Measurements from ENCODE around the gene PDZD4.

PDZD4 gene, protein sequence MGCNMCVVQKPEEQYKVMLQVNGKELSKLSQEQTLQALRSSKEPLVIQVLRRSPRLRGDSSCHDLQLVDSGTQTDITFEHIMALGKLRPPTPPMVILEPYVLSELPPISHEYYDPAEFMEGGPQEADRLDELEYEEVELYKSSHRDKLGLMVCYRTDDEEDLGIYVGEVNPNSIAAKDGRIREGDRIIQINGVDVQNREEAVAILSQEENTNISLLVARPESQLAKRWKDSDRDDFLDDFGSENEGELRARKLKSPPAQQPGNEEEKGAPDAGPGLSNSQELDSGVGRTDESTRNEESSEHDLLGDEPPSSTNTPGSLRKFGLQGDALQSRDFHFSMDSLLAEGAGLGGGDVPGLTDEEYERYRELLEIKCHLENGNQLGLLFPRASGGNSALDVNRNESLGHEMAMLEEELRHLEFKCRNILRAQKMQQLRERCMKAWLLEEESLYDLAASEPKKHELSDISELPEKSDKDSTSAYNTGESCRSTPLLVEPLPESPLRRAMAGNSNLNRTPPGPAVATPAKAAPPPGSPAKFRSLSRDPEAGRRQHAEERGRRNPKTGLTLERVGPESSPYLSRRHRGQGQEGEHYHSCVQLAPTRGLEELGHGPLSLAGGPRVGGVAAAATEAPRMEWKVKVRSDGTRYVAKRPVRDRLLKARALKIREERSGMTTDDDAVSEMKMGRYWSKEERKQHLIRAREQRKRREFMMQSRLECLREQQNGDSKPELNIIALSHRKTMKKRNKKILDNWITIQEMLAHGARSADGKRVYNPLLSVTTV

GRCh38 chrX:153829799-153830639 lies at the start of gene PDZD4:
TSS of gene PDZD4 (minus strand) at chrX:153830544. CDS start at chrX:153830298, 246 bp downstream.
- no peak for DNase-seq

- no peak for DNase-seq
These were observed 49.5 kb upstream of the PDZD4 start for GRCh38 chrX:153879741-153880439.

- no peak for DNase-seq
These were observed 48.8 kb upstream of the PDZD4 start for GRCh38 chrX:153878969-153879653.

DNA sequence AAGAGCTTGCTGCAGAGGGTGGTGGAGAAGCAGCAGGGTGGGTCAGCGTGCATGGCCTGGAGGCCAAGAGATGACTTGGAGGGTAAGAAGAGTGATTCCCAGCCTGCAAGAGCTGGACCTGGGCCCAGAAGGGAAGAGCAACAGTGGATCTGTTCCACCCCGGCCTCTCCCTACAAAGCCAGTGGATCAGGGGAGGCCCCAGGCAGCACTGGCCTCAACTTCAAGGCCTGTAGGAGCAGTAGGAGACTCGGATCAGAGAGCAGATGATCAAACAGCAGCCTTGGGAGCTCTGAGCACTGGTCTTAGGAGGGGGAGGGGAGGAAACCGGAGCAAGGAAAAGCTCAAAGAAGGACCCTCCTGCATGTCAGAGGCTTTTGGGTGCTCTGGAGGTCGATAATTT lies 48.0 kb upstream of the PDZD4 start:
- no peak for DNase-seq

DNA sequence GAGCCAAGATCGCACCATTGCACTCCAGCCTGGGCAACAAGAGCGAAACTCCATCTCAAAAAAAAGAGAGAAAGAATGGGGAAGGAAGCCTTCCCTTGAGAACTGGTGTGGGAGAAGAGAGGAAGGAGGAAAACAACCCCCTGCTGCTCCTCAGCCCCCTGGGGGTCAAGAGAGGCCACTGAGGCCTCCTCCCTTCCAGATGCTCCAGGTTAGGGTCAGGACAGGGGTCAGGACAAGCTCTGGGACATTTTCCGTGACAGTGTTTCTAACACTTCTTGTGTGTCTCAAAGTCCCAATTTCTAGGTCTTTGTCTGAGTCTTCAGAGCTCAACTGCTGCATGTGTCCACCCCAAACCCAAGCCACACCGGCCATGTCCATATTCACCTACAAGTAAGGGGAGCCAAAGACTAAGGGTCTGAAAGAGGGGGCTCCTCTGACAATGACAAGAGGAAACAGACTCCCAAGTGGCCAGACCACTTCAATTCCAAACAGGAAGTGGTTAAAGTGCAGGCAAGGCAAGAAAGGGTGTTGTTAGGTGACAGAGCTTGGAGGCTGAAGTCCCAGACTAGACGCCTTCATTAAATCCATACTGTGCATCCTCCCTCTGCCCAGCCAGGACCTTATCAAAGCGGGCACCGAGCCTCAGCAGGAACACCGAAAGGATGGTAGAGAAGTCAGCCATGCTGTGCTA lies 47.4 kb upstream of the PDZD4 start:
- no peak for DNase-seq

- DNase-seq, result no peak
These were observed 45.8 kb upstream of the PDZD4 start for GRCh38 chrX:153876112-153876491.

- DNase-seq, result no peak
These were observed 45.2 kb upstream of the PDZD4 start for GRCh38 chrX:153875391-153876111.

GRCh38 chrX:153874366-153875125 lies 44.2 kb upstream of the PDZD4 start:
- no peak for DNase-seq

- no peak for DNase-seq
These were observed 43.7 kb upstream of the PDZD4 start for GRCh38 chrX:153874085-153874365.

GRCh38 chrX:153873282-153874084 lies 43.1 kb upstream of the PDZD4 start:
- DNase-seq, result no peak

GRCh38 chrX:153871946-153872878 lies 41.9 kb upstream of the PDZD4 start:
- no peak for DNase-seq

DNA sequence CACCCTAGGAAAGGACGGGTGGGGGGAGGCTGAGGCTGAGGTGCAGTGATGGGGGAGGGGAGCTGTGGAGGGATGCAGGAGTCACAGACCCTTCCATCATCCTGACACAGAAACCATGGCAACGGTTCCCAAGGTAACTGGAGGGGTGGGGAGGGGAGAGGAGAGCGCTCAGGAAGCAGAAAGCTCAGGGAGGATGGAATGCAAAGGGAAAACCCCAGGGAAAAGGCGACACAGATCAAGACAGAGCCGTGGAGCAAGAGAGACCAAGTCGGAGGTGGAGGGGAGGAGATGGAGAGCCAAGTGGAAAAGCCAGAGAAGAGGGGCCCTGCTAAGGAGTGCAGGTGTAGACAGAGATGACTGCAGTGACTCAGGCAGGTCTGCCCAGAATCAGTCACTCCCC lies 41.1 kb upstream of the PDZD4 start:
- DNase-seq, result no peak

DNA sequence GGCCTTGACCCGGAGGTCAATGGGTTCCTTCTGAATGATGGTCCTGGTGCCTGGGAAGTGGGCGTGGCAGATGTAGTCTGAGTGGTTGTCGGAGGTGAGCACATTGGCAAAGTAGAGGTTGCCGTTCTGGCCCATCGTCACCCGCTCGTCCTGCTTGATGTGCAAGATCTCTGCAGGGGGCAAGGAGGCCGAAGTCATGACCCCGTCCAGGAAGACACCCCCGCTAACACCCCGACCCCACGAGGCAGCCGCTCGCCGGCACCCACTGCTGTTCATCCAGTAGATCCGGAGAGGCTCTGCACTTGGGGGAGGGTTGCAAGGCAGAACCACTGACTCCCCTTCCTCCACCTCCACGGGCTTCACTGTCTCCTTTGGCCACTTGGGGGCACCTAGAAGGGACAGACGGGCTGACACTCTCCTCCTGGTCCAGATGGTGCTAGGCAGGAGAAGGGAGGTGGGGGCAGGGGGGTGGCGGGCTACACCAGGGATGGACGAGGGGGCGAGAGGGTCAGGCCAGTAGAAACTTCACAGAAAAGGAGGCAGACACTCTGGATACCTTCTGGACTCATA lies 40.5 kb upstream of the PDZD4 start:
- no peak for DNase-seq

- DNase-seq, result no peak
These were observed 39.9 kb upstream of the PDZD4 start for GRCh38 chrX:153870288-153870690.

DNA sequence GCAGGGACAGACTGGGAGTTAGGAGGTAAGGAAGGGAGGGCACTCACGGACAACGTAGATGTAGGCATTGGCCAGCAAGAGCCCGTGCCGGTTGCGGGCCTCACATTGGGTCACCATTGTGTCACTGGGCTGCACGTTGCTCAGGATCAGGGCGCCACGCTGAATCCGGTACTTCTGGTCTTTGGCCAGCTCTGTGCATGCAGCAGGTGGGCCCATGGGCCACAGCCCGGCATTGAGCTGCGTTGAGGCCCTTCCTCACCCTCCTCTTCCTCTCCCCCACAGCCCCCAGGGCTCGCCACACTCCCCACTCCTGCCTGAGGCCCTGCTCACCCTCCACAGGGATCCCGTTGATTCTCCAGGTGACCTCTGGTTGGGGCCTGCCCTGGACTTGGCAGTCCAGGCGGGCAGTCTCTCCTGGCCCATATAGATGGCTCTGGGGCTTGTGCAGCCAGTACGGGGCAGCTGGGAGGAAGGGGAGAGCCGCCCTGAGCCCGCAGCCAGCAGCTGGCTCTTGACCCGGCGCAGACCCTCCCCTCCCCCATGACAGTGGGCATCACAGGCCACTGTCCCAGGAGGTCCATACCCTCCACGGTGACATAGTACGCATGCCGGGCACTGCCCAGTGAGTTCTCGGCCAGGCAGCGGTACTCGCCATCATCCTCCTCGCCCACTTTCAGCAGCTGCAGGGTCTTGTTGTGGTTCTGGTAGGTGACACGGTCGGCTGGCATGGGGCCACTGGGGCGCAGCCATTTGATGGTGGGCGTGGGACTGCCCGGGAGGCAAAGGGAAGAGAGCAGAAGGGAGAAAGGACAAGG lies 39.3 kb upstream of the PDZD4 start:
- DNase-seq, result no peak

GRCh38 chrX:153868576-153869472 lies 38.5 kb upstream of the PDZD4 start:
- no peak for DNase-seq

Measured in NCI-H510A treated with DMSO at 0.1 percent for 48 hours (cell line).